Activated gamma-delta T cell (primary cell): ENCODE data around the gene BCR.

ENCODE experiments used
- DNase-seq: peaks from one replicate; lab custom pipeline; 2025; lab: John Stamatoyannopoulos, UW

BCR gene

GRCh38 chr22:23151827-23152226, 28.5 kb upstream of the BCR start:
- DNase-seq, result no peak

GRCh38 chr22:23152238-23153114, 27.8 kb upstream of the BCR start:
- no peak for DNase-seq

- no peak for DNase-seq
These were observed 26.3 kb upstream of the BCR start for GRCh38 chr22:23153994-23154393.

GRCh38 chr22:23154461-23154860, 25.8 kb upstream of the BCR start:
- DNase-seq, result no peak

- DNase-seq, result no peak
These were observed 25.2 kb upstream of the BCR start for GRCh38 chr22:23155143-23155542.

GRCh38 chr22:23155831-23156230, 24.5 kb upstream of the BCR start:
- no peak for DNase-seq

- no peak for DNase-seq
These were observed 24.0 kb upstream of the BCR start for GRCh38 chr22:23156286-23156685.

GRCh38 chr22:23157560-23158515, 22.5 kb upstream of the BCR start:
- DNase-seq, result no peak

- DNase-seq, result no peak
These were observed 21.6 kb upstream of the BCR start for GRCh38 chr22:23158516-23159290.

- DNase-seq, result no peak
These were observed 21.0 kb upstream of the BCR start for GRCh38 chr22:23159291-23159630.

GRCh38 chr22:23161029-23161428, 19.3 kb upstream of the BCR start:
- no peak for DNase-seq

GRCh38 chr22:23161574-23161973, 18.7 kb upstream of the BCR start:
- DNase-seq, result no peak

- no peak for DNase-seq
These were observed 16.6 kb upstream of the BCR start for GRCh38 chr22:23163665-23164064.

GRCh38 chr22:23164091-23164490, 16.2 kb upstream of the BCR start:
- DNase-seq, result no peak

- DNase-seq, result no peak
These were observed 14.1 kb upstream of the BCR start for GRCh38 chr22:23166042-23166831.

- DNase-seq, result no peak
These were observed 13.3 kb upstream of the BCR start for GRCh38 chr22:23166841-23167616.

- no peak for DNase-seq
These were observed 11.8 kb upstream of the BCR start for GRCh38 chr22:23168391-23169042.

GRCh38 chr22:23169043-23169406, 11.3 kb upstream of the BCR start:
- DNase-seq, result no peak

- DNase-seq, result no peak
These were observed 4.3 kb upstream of the BCR start for GRCh38 chr22:23175817-23176644.
